ENCODE measurements around the gene OPCML.

The OPCML gene

GRCh38 chr11:133015457-133015856 lies 516.8 kb downstream of the OPCML start:
- DNase-seq = no peak

- no peak for DNase-seq
Measured at GRCh38 chr11:133014337-133014736, 518.0 kb downstream of the OPCML start.

- DNase-seq = no peak
Measured at GRCh38 chr11:133012803-133013202, 519.5 kb downstream of the OPCML start.

- DNase-seq = no peak
Measured at GRCh38 chr11:133011604-133012003, 520.7 kb downstream of the OPCML start.

GRCh38 chr11:133007027-133007584 lies 525.2 kb downstream of the OPCML start:
- DNase-seq = no peak

GRCh38 chr11:133004369-133004768 lies 527.9 kb downstream of the OPCML start:
- no peak for DNase-seq

- DNase-seq = no peak
Measured at GRCh38 chr11:132999516-132999915, 532.8 kb downstream of the OPCML start.

GRCh38 chr11:132999031-132999430 lies 533.3 kb downstream of the OPCML start:
- no peak for DNase-seq

GRCh38 chr11:132997396-132997795 lies 534.9 kb downstream of the OPCML start:
- DNase-seq = no peak

- DNase-seq = no peak
Measured at GRCh38 chr11:132994966-132995365, 537.3 kb downstream of the OPCML start.

GRCh38 chr11:132993991-132994502 lies 538.3 kb downstream of the OPCML start:
- DNase-seq = no peak

GRCh38 chr11:132992838-132993631 lies 539.3 kb downstream of the OPCML start:
- DNase-seq = no peak

- DNase-seq = no peak
Measured at GRCh38 chr11:132988411-132988810, 543.9 kb downstream of the OPCML start.

GRCh38 chr11:132987936-132988335 lies 544.4 kb downstream of the OPCML start:
- DNase-seq = no peak

GRCh38 chr11:132983641-132983978 lies 548.7 kb downstream of the OPCML start:
- DNase-seq = no peak

GRCh38 chr11:132982772-132983640 lies 549.3 kb downstream of the OPCML start:
- DNase-seq = no peak

GRCh38 chr11:132981131-132981956 lies 551.0 kb downstream of the OPCML start:
- DNase-seq = no peak

- DNase-seq = no peak
Measured at GRCh38 chr11:132980670-132981069, 551.6 kb downstream of the OPCML start.

- DNase-seq = no peak
Measured at GRCh38 chr11:132977746-132978145, 554.6 kb downstream of the OPCML start.

- DNase-seq = no peak
Measured at GRCh38 chr11:132977241-132977640, 555.1 kb downstream of the OPCML start.

GRCh38 chr11:132976115-132976514 lies 556.2 kb downstream of the OPCML start:
- no peak for DNase-seq

GRCh38 chr11:132973686-132974085 lies 558.6 kb downstream of the OPCML start:
- no peak for DNase-seq

- DNase-seq = no peak
Measured at GRCh38 chr11:132972565-132972964, 559.7 kb downstream of the OPCML start.

All from GDM1 (cell line).